Heart left ventricle (tissue), 13 donors: ENCODE measurements around the gene TH.

ENCODE experiments used
- POLR2A ChIP-seq, 2 donors: fragments of 450-650 bp; IDR thresholded peaks; one replicate each; pipeline ENCODE4 v1.6.1; 2017; ENCODE audit warnings: antibody characterized with exemption in 2 of 2, mild to moderate bottlenecking in 2 of 2, moderate library complexity in 2 of 2
- TF ChIP-seq, protein P1 (sequence below), 12 donors: fragments of 200-600 bp; sonication (generic) in 4 of 12; IDR thresholded peaks; one replicate each; pipeline versions ENCODE4 v1.5.0 to v1.8.0; 2018 to 2022; ENCODE audit warnings: antibody characterized with exemption in 12 of 12, mild to moderate bottlenecking in 5 of 12
- donor health status: ischemic (EF 13 %, LVEDD 7.1; RV severe dilation, severe dysfunction).
- donor health status: DM: no; HTN: yes; CAD: no.
- donor health status: DM: no; HTN: no; CAD: no.
- donor health status: ischemic (EF 25% LVEDD 6.9; RV normal size, moderate dysfunction).
- donor health status: ischemic (EF 25% LVEDD 5.7; RV mildly dilated, moderate dysfunction).
- donor health status: ischemic (EF 35%, LVEDD 5.7; RV mildly dilated, moderate dysfunction).
- donor health status: nonischemic (EF 11% LVEDD 7.7; RV severe dilation, severe dysfunction).
- donor health status: DM: yes; HTN: yes; CAD: no.
- donor health status: PGD.
- donor health status: ischemic (EF 29% LVEDD 5.4; RV normal size, mild dysfunction).
- donor health status: nonischemic (EF 23%, LVEDD 6.1; RV moderate dilation, normal function).

DNA sequence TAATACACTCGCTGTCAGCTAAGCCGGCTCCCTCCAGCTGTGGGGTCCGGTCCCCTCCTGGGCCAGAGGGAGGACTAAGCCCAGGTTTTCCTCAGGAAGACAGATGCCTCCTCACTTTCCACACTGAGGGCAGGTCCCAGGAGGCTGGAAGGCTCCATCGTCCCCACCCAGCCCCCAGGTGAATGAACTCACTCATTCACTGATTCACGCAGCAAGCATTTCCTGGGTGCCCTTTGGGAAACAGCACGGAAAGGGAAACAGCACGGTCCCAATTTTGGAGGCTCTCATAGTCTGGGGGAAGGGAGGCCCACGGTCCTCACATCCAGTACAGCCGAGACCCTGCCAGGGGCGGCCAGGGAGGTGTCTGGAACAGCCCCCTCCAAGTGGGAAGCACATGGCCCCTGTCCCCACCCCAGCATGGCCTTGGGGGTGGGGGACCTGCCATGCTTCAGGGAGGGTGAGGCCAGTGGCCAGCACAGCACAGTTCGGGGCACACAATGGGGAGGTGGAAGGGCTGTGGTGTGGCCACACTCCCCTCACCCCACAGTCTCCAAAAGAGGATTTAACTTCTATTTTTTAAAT, 9.3 kb upstream of the TH start:
- no peak for TF ChIP-seq POLR2A (IDR thresholded peaks at IDR 0.05)
- TF ChIP-seq, protein P1, sequence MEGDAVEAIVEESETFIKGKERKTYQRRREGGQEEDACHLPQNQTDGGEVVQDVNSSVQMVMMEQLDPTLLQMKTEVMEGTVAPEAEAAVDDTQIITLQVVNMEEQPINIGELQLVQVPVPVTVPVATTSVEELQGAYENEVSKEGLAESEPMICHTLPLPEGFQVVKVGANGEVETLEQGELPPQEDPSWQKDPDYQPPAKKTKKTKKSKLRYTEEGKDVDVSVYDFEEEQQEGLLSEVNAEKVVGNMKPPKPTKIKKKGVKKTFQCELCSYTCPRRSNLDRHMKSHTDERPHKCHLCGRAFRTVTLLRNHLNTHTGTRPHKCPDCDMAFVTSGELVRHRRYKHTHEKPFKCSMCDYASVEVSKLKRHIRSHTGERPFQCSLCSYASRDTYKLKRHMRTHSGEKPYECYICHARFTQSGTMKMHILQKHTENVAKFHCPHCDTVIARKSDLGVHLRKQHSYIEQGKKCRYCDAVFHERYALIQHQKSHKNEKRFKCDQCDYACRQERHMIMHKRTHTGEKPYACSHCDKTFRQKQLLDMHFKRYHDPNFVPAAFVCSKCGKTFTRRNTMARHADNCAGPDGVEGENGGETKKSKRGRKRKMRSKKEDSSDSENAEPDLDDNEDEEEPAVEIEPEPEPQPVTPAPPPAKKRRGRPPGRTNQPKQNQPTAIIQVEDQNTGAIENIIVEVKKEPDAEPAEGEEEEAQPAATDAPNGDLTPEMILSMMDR (IDR thresholded peaks at IDR 0.05) = no peak
